Stimulated activated CD4-positive, alpha-beta T cell treated with anti-CD3 and anti-CD28 coated beads, Interleukin-2, amount 100 ng/mL, for 4 hours (primary cell): ENCODE data around the gene STXBP1.
"Not testable (repeated sequence)": the region's sequence is repeated elsewhere in the genome, so short reads cannot be mapped to it uniquely, and the experiment has no call there.

Experiments
- DNase-seq: peaks from one replicate; pipeline ENCODE4 v3.0.0-alpha.2; 2020; ENCODE audit warnings: low read depth

The STXBP1 gene

GRCh38 chr9:127577194-127577593, 34.9 kb upstream of the STXBP1 start:
- DNase-seq = not testable (repeated sequence)

GRCh38 chr9:127578627-127578951, 33.5 kb upstream of the STXBP1 start:
- DNase-seq = no peak

GRCh38 chr9:127578952-127579853, 32.9 kb upstream of the STXBP1 start:
- peak; percentile 64 for DNase-seq

GRCh38 chr9:127580366-127580765, 31.7 kb upstream of the STXBP1 start:
- no peak for DNase-seq

GRCh38 chr9:127580879-127581475, 31.1 kb upstream of the STXBP1 start:
- no peak for DNase-seq

- DNase-seq = not testable (repeated sequence)
Observed at GRCh38 chr9:127584474-127584805, 27.6 kb upstream of the STXBP1 start.

GRCh38 chr9:127585161-127585819, 26.8 kb upstream of the STXBP1 start:
- DNase-seq = no peak

GRCh38 chr9:127586096-127586495, 26.0 kb upstream of the STXBP1 start:
- no peak for DNase-seq

- peak; percentile 41 for DNase-seq
Observed at GRCh38 chr9:127586537-127586936, 25.5 kb upstream of the STXBP1 start.

GRCh38 chr9:127587966-127588365, 24.1 kb upstream of the STXBP1 start:
- no peak for DNase-seq

GRCh38 chr9:127588740-127589506, 23.2 kb upstream of the STXBP1 start:
- no peak for DNase-seq

GRCh38 chr9:127589955-127590370, 22.1 kb upstream of the STXBP1 start:
- DNase-seq = no peak

GRCh38 chr9:127595611-127596010, 16.5 kb upstream of the STXBP1 start:
- DNase-seq = no peak

GRCh38 chr9:127598839-127599549, 13.1 kb upstream of the STXBP1 start:
- DNase-seq = no peak

- no peak for DNase-seq
Observed at GRCh38 chr9:127599550-127599891, 12.6 kb upstream of the STXBP1 start.

GRCh38 chr9:127603226-127603625, 8.9 kb upstream of the STXBP1 start:
- no peak for DNase-seq

- no peak for DNase-seq
Observed at GRCh38 chr9:127606043-127606442, 6.0 kb upstream of the STXBP1 start.

- peak; percentile 80 for DNase-seq
Observed at GRCh38 chr9:127608104-127608966, 3.7 kb upstream of the STXBP1 start.

GRCh38 chr9:127611603-127611898, 526 bp upstream of the STXBP1 start:
- DNase-seq = no peak

- no peak for DNase-seq
Observed at GRCh38 chr9:127612939-127613582, 984 bp downstream of the STXBP1 start.

- DNase-seq = no peak
Observed at GRCh38 chr9:127613583-127613954, 1.5 kb downstream of the STXBP1 start.
